Duodenal mucosa (tissue), 2 donors: Measurements from ENCODE around the gene SVBP.
"Not testable (repeated sequence)": the region's sequence is repeated elsewhere in the genome, so short reads cannot be mapped to it uniquely, and the experiment has no call there.

Experiments
- H3K27ac ChIP-seq: one replicate; pipeline ENCODE4 v1.7.0; 2013; ENCODE audit warnings: low read depth, low read length
- H3K27me3 ChIP-seq, 2 donors: one replicate each; pipeline ENCODE4 v1.7.0; 2013; ENCODE audit warnings: low read length in 2 of 2, control low read depth in 1 of 2; ENCODE audit not compliant: insufficient read depth in 2 of 2, control insufficient read depth in 1 of 2
- H3K36me3 ChIP-seq, 2 donors: one replicate each; pipeline ENCODE4 v1.7.0; 2013; ENCODE audit warnings: low read length in 2 of 2, control low read depth in 1 of 2; ENCODE audit not compliant: insufficient read depth in 2 of 2, control insufficient read depth in 1 of 2
- H3K4me1 ChIP-seq, 2 donors: one replicate each; pipeline ENCODE4 v1.7.0; 2013; ENCODE audit warnings: low read length in 2 of 2, control low read depth in 1 of 2; ENCODE audit not compliant: insufficient read depth in 2 of 2, control insufficient read depth in 1 of 2
- H3K4me3 ChIP-seq, 2 donors: one replicate each; pipeline ENCODE4 v1.7.0; 2013; ENCODE audit warnings: low read length in 2 of 2, low read depth in 1 of 2
- H3K9ac ChIP-seq, 2 donors: one replicate each; pipeline ENCODE4 v1.7.0; 2013; ENCODE audit warnings: low read length in 2 of 2, low read depth in 1 of 2
- H3K9me3 ChIP-seq, 2 donors: one replicate each; pipeline ENCODE4 v1.7.0; 2013; ENCODE audit warnings: low read length in 2 of 2, control low read depth in 1 of 2; ENCODE audit not compliant: control insufficient read depth in 1 of 2

SVBP gene

DNA sequence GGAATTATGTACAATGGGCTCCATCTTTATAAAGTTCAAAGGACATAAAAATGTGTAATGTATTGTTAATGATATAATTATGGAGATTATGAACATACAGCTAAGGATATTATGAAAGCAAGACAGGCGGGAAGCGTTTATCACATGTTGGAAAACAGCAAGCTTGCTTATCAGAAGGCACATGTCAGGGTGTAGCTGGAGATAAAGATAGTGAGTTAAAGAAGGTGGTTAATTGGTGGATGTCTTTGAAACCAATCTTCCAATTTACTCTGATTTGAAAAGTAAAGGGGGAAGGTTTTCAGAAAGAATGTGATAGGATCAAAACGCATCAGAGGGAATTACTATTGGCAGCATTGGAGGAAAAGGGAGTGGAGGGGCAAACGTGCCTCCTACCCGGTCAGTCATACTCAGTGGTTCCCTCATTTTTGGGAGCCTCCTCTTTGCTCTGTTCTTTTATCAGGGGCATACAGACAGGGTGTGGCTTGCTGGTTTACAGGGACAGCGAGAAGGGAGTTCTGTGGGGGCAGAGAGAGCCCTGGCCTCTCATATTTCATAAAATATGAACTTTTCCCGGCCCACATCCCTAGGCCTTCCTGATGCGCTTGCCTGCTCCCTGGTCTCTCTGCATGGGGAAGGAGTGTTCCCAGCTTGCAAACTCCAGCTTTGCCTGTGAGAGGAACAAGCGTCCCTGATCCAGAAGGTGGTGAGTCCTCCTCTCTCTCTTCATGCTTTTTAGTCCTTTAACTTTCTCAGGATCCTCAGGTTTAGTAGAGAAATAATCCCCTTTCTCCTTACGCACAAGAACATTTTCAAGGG is 8.0 kb upstream of the SVBP start:
- H3K9me3 ChIP-seq: no peaks in the 10 kb centered on the region

DNA sequence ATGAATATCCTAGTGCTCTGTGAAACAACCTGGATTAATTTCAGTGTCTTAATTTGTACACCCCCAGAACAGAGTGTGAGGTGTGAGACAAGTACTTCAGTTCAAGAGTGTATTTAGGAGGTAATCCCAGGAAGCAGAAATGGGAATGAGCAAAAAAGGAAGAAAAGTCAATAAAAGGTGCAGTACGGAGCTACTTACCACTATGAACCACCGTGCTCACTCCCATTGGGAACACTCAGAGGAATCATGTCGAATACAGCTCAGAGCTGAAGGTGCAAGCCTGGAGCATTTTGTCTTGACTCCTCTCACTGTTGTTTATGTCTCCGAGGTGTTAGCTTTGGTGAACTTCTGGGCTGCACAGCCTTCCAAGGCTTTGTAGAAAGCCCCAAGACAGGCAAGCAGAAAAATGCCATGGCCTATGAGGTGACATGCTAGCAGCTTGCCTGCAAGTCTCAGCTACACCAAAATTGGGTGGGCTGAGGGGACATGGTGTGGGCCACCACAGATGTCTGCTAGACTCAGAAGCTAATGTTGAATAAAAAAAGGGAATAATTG is 7.4 kb upstream of the SVBP start:
- H3K9me3 ChIP-seq: no peaks in the 10 kb centered on the region
- no peak overlapping the region for H3K27ac ChIP-seq
- no peak overlapping the region for H3K4me3 ChIP-seq
- H3K9ac ChIP-seq: no peak overlapping the region
- H3K36me3 ChIP-seq: no peaks in the 10 kb centered on the region
- H3K4me1 ChIP-seq: no peaks in the 10 kb centered on the region
- H3K27me3 ChIP-seq: no peaks in the 10 kb centered on the region

More for the DNA sequence above, 8.0 kb upstream of the SVBP start:
- H3K27ac ChIP-seq: no peak overlapping the region
- H3K27me3 ChIP-seq: no peaks in the 10 kb centered on the region
- H3K4me1 ChIP-seq: no peaks in the 10 kb centered on the region
- no peak overlapping the region for H3K9ac ChIP-seq
- H3K4me3 ChIP-seq: no peak overlapping the region
- peaks cover 0 to 4% of the 10 kb centered on the region in 2 donors for H3K36me3 ChIP-seq

DNA sequence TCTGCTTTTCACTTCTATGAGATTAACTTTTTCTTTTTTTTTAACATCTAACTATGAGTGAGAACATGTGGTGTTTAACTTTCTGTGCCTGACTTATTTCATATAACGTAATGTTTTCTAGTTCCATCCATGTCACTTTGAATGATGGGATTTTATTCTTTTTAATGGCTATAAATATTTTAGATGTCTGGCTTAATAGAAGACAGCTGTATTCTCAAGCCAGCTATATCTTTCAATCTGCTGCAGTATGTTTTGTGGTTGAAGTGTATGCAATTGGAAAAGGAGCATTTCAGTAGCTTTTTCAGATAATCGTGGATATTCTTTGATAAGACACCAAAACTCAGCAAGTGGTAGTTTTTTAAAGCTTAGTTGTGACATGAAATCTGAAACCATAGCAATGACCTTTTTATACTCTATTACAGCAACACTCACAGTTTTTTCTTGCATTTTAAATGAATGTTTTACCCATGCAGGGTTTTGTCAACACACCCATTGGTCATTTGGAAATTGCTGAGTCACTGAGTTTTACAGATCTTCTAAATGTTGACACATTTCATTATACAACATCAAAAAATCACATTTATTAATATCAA is 5.7 kb upstream of the SVBP start:
- Histone ChIP-seq H3K27ac (no peak overlapping the region), H3K4me1 (peaks cover 2 to 3% of the 10 kb centered on the region in 2 donors), H3K27me3 (no peaks in the 10 kb centered on the region), H3K36me3 (no peaks in the 10 kb centered on the region), H3K9me3 (no peaks in the 10 kb centered on the region), H3K4me3 (no peak overlapping the region), H3K9ac (no peak overlapping the region)

DNA sequence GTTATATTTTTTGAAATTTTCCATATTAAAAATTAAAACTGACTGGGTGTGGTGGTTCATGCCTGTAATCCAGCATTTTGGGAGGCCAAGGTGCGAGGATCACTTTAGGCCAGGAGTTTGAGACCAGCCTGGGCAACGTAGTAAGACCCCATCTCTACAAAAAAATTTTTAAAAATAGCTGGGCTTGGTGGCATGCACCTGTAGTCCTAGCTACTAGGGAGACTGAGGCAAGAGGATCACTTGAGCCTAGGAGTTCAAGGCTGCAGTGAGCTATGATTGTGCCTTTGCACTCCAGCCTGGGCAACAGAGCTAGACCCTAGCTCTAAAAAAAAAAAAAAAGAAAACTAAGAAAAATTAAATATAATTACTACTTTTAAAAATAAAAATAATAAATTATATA is 4.5 kb upstream of the SVBP start:
- H3K27ac ChIP-seq: no peak overlapping the region
- H3K27me3 ChIP-seq: no peaks in the 10 kb centered on the region
- H3K9ac ChIP-seq: no peak overlapping the region
- no peaks in the 10 kb centered on the region for H3K9me3 ChIP-seq
- H3K4me1 ChIP-seq: peaks cover 7% of the 10 kb centered on the region in 2 donors
- no peak overlapping the region for H3K4me3 ChIP-seq
- no peaks in the 10 kb centered on the region for H3K36me3 ChIP-seq

DNA sequence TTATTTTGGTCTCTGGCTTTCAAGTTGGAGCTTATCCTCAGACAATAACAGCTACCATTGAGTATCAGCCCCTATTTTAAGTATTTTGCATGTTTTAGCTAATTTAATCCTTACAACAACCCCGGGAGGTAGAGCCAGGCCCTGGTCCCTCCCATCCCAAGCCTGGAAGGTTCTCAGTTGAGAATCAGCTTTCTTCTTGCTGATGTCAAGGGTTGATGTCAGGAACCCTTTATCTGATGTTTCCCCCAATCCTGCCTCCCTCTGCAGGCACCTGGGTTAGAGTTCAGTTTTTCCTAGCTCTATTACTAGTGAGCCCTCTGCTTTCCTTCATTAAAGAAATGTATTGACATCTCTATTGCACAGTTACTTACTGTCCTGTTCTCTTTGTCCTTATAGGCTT is 3.6 kb upstream of the SVBP start:
- Histone ChIP-seq H3K9me3 (no peaks in the 10 kb centered on the region), H3K9ac (no peak overlapping the region), H3K4me3 (no peak overlapping the region), H3K27ac (no peak overlapping the region), H3K27me3 (no peaks in the 10 kb centered on the region), H3K4me1 (peaks cover 13 to 16% of the 10 kb centered on the region in 2 donors), H3K36me3 (no peaks in the 10 kb centered on the region)

DNA sequence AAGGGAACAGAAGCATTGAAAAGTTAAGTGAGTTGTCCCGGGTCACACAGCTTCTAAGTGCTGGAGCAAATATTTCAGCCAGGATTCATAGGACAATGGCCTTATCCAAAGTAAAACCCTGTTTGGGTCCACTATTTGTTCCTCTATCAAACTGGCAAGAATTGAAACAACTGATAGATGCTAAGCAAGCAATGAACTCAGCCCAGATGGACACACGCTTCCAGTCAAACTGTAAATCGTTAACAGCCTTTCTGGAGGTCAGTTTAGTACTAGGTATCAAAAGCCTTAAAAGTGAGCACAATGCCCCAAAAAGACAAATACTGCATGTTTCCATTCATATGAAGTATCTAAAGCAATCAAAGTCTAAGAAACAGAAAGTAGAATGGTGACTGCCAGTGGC is 779 bp upstream of the SVBP start:
- H3K9me3 ChIP-seq: no peaks in the 10 kb centered on the region
- H3K36me3 ChIP-seq: no peaks in the 10 kb centered on the region
- H3K4me1 ChIP-seq: peaks cover 14 to 17% of the 10 kb centered on the region in 2 donors
- H3K9ac ChIP-seq: no peak overlapping the region
- H3K27me3 ChIP-seq: no peaks in the 10 kb centered on the region
- H3K27ac ChIP-seq: no peak overlapping the region
- peak overlapping the region in 1 of 2 donors; percentile 64 for H3K4me3 ChIP-seq

DNA sequence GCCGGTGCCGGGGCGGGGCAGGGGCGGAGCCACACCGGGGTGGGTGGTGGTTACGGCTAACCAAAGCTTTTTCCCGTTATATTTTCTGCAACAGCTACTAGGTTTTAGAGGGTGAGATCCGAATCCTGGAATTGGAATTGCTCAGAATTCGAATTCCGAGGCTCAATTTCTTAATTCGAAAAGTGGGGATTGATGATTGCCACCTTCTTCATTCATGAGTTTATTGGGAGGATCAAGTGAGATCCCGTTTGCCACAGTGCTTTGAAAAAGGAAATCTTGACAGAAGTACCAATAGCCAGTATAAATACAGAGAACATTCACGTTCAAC is 207 bp upstream of the SVBP start:
- no peaks in the 10 kb centered on the region for H3K9me3 ChIP-seq

DNA sequence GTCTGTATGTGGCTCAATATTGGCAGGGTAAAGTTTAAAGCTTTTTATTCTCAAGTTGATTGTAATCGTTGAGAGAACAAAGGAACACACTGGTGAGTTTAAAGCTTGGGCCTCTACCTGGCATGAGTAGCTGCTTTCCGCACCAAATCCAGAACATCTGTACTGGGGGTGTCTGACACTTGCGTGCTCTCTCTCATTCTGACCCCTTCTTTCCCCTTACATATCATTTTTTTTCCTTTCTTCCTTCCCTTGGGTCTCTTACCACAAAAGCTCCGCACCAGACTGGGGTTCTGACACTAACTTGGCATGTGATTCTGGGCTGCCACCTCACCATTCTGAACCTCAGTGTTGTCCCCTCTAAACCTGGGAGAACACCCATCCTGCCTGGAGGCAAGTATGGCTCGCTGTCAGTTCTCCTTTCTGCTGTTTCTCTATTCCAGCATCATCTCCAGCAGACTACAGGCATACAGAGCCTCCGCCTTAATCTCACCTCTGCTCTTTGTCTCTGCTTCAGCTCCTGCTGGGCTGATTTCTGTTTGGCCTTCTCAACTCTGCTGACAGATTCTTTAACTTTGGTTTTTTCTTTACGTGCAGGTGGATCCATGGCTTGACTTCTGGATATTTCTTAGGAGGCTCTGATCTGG is 1.1 kb downstream of the SVBP start:
- Histone ChIP-seq H3K27ac (no peak overlapping the region), H3K27me3 (no peaks in the 10 kb centered on the region), H3K9ac (peak overlapping the region; percentile 63 to 73)

More for the DNA sequence above, 207 bp upstream of the SVBP start:
- H3K4me1 ChIP-seq: peaks cover 14 to 17% of the 10 kb centered on the region in 2 donors
- H3K27ac ChIP-seq: no peak overlapping the region
- no peak overlapping the region for H3K9ac ChIP-seq
- H3K36me3 ChIP-seq: no peaks in the 10 kb centered on the region
- H3K27me3 ChIP-seq: no peaks in the 10 kb centered on the region
- peak overlapping the region; percentile 57 to 64 for H3K4me3 ChIP-seq

DNA sequence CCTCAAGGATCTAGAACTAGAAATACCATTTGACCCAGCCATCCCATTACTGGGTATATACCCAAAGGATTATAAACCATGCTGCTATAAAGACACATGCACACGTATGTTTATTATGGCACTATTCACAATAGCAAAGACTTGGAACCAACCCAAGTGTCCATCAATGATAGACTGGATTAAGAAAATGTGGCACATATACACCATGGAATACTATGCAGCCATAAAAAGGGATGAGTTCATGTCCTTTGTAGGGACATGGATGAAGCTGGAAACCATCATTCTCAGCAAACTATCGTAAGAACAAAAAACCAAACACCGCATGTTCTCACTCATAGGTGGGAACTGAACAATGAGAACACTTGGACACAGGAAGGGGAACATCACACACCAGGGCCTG is 2.4 kb downstream of the SVBP start:
- not testable (repeated sequence) for H3K27ac ChIP-seq, H3K9me3 ChIP-seq, H3K36me3 ChIP-seq, H3K4me3 ChIP-seq, H3K9ac ChIP-seq, H3K27me3 ChIP-seq
- H3K4me1 ChIP-seq: peaks cover 14 to 17% of the 10 kb centered on the region in 2 donors

More for the DNA sequence above, 1.1 kb downstream of the SVBP start:
- Histone ChIP-seq H3K4me3 (peak overlapping the region; percentile 84 to 92), H3K4me1 (peaks cover 14 to 17% of the 10 kb centered on the region in 2 donors), H3K9me3 (no peaks in the 10 kb centered on the region), H3K36me3 (no peaks in the 10 kb centered on the region)

DNA sequence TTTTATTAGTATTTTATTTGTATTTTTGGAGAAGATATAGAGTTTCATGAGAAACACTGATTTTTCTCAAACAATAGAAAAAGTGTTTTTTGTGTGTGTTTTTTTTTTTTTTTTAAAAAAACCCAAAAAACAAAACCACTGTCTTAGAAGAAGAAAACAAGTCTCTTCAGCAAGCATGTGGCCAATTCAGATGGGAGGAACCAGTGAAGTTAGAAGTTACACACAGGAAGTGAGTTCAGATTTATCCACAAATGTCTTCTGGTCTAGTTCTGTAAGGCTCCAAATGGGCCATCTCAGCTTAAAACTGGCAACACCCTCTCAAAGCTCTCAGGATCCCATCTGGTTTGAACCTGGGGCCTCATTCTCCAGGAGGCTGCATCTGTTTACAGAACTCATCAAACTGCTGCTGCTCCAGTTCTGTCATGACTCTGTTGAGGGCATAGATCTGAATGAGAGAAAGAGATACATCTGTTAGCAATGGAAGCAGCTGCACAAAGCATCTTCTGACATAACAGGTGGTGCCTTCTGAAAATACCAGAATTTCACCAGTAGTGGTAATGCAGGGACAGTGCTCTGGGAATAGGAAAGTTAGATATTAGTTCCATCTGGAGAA is 10.0 kb downstream of the SVBP start:
- no peaks in the 10 kb centered on the region for H3K27me3 ChIP-seq

More for the DNA sequence above, 10.0 kb downstream of the SVBP start:
- Histone ChIP-seq H3K4me3 (no peak overlapping the region), H3K27ac (no peak overlapping the region), H3K36me3 (peaks cover 0 to 14% of the 10 kb centered on the region in 2 donors), H3K9ac (no peak overlapping the region), H3K9me3 (no peaks in the 10 kb centered on the region), H3K4me1 (no peaks in the 10 kb centered on the region)
